Measurements from ENCODE around the gene RDM1.

DNA sequence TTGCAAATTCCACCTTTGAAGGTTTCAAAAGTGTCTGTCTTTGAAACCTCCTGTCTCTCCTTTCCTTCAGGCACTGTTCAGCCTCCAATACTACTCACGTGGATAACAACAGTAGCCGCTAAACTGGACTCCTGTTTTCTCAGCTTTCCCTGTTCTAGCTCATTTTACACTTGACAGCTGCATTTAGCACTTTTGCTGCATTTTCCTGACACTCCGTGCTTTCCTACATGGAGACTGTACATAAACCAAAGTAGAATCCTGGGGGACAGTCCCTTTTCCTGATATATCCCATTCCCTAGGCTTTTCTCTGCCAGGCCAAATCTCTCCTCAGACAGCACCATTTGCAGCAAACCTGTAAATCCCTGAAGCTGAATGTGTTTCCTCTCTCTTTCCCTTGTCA is 54.0 kb downstream of the RDM1 start:
- TF ChIP-seq, protein P1, sequence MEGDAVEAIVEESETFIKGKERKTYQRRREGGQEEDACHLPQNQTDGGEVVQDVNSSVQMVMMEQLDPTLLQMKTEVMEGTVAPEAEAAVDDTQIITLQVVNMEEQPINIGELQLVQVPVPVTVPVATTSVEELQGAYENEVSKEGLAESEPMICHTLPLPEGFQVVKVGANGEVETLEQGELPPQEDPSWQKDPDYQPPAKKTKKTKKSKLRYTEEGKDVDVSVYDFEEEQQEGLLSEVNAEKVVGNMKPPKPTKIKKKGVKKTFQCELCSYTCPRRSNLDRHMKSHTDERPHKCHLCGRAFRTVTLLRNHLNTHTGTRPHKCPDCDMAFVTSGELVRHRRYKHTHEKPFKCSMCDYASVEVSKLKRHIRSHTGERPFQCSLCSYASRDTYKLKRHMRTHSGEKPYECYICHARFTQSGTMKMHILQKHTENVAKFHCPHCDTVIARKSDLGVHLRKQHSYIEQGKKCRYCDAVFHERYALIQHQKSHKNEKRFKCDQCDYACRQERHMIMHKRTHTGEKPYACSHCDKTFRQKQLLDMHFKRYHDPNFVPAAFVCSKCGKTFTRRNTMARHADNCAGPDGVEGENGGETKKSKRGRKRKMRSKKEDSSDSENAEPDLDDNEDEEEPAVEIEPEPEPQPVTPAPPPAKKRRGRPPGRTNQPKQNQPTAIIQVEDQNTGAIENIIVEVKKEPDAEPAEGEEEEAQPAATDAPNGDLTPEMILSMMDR (IDR thresholded peaks at IDR 0.05) = no peak
- TF ChIP-seq POLR2A (IDR thresholded peaks at IDR 0.05) = no peak

All from stomach (tissue), 4 donors.